Measurements from ENCODE around the gene PAGE2B. TPM values are rescaled to one million over a fixed set of nuclear protein-coding genes. Genes with fewer than 3 reads are reported as not detected.

Gene PAGE2B, protein sequence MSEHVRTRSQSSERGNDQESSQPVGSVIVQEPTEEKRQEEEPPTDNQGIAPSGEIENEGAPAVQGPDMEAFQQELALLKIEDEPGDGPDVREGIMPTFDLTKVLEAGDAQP
- 0.26 TPM in 1 of 2 replicates, not detected in the other for polyA plus RNA-seq (2013)

DNA sequence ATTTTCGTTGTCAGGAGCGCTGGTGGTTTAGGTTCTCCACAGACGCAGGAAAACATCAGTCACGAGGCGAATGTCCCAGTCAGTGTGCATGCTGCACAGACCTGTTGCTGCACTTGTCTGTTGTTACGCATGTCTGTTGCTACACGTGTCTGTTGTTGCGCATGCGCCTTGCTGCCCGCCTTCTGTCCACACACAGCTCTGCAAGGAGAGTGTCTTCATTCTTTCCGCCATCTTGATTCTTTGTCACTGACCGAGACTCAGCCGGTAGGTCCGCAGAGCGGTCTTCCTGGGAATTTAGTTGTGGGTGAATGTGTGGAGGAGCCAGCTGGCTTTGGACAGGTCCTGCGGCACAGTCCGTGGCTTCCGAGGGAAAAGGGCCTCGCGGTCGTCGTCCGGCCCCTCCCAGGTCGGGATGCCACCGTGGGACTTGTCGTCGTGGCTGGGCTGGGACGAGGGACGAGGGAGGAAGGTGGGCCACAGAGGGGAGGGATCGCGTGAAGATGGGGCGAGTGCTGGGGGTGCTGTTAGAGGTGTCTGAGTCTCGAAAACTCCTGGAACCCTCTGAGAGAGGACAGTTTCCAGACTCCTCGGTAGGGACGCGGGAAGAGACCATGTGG, at the start of gene PAGE2B:
Gene PAGE2B, plus strand, starts transcription at position 180 of the 617 bp plus-strand sequence. CDS start 1,012 bp downstream, outside the sequence.
- Histone ChIP-seq H3K36me3 (ENCODE audit: control insufficient read depth in 1 of 2, insufficient read depth in 2 of 2, low read length in 2 of 2) (no peaks in the 10 kb centered on the region), H3K79me2 (ENCODE audit: control insufficient read depth, insufficient read depth, low read length, poor library complexity) (no peaks in the 10 kb centered on the region), H3K4me2 (ENCODE audit: low read length) (no peak within 1 kb of the TSS), H4K91ac (ENCODE audit: low read depth, low read length) (no peak within 1 kb of the TSS), H3K27me3 (ENCODE audit: insufficient read depth, low read length) (no peaks in the 10 kb centered on the region), H2BK12ac (ENCODE audit: low read length) (no peak within 1 kb of the TSS), H3K9me3 (ENCODE audit: insufficient read depth, low read depth, low read length) (no peaks in the 10 kb centered on the region), H3K23ac (ENCODE audit: low read length) (no peak within 1 kb of the TSS), H3K18ac (ENCODE audit: low read length) (no peak within 1 kb of the TSS), H4K8ac (ENCODE audit: low read depth, low read length) (no peak within 1 kb of the TSS), H2BK5ac (ENCODE audit: low read depth, low read length, poor library complexity) (no peak within 1 kb of the TSS), H3K9ac (ENCODE audit: low read length) (no peak within 1 kb of the TSS), H3K4me1 (ENCODE audit: control insufficient read depth in 1 of 2, insufficient read depth in 2 of 2, low read length in 2 of 2) (no peaks in the 10 kb centered on the region), H3K4me3 (ENCODE audit: low read depth, low read length) (no peak within 1 kb of the TSS), H3K79me1 (ENCODE audit: low read length) (no peaks in the 10 kb centered on the region), H2BK120ac (ENCODE audit: insufficient read depth, low read length, poor library complexity) (no peak within 1 kb of the TSS), H3K4ac (ENCODE audit: low read depth, low read length) (no peak within 1 kb of the TSS), H3K14ac (ENCODE audit: low read length) (no peak within 1 kb of the TSS), H3K27ac (ENCODE audit: low read depth, low read length) (no peak within 1 kb of the TSS), H2AK5ac (ENCODE audit: low read length) (no peak within 1 kb of the TSS), H2AFZ (ENCODE audit: insufficient read depth, low read length, poor library complexity) (no peak within 1 kb of the TSS), H4K12ac (ENCODE audit: low read depth, low read length) (no peak within 1 kb of the TSS)
- DNase-seq, result no peak
- WGBS (ENCODE audit: extremely low coverage, insufficient coverage, insufficient read length), result no CpG with 5 or more reads among the region's 36 CpGs

GRCh38 chrX:55026143-55026542, 48.7 kb upstream of the PAGE2B start:
- H3K4me2 ChIP-seq (ENCODE audit: low read length), result no peak overlapping the region
- H4K12ac ChIP-seq (ENCODE audit: low read depth, low read length), result no peak overlapping the region
- no peak overlapping the region for H3K27ac ChIP-seq (ENCODE audit: low read depth, low read length)
- no peak overlapping the region for H2AK5ac ChIP-seq (ENCODE audit: low read length)
- H4K91ac ChIP-seq (ENCODE audit: low read depth, low read length), result no peak overlapping the region
- no peak overlapping the region for H2BK5ac ChIP-seq (ENCODE audit: low read depth, low read length, poor library complexity)
- no peak overlapping the region for H3K23ac ChIP-seq (ENCODE audit: low read length)
- no peaks in the 10 kb centered on the region for H3K4me1 ChIP-seq (ENCODE audit: control insufficient read depth in 1 of 2, insufficient read depth in 2 of 2, low read length in 2 of 2)
- H3K4me3 ChIP-seq (ENCODE audit: low read depth, low read length), result no peak overlapping the region
- no peaks in the 10 kb centered on the region for H3K79me1 ChIP-seq (ENCODE audit: low read length)
- H3K27me3 ChIP-seq (ENCODE audit: insufficient read depth, low read length), result no peaks in the 10 kb centered on the region
- H3K9me3 ChIP-seq (ENCODE audit: insufficient read depth, low read depth, low read length), result no peaks in the 10 kb centered on the region
- DNase-seq, result no peak
- H3K18ac ChIP-seq (ENCODE audit: low read length), result no peak overlapping the region
- H3K9ac ChIP-seq (ENCODE audit: low read length), result no peak overlapping the region
- no peak overlapping the region for H4K8ac ChIP-seq (ENCODE audit: low read depth, low read length)
- no peak overlapping the region for H2AFZ ChIP-seq (ENCODE audit: insufficient read depth, low read length, poor library complexity)
- H3K36me3 ChIP-seq (ENCODE audit: control insufficient read depth in 1 of 2, insufficient read depth in 2 of 2, low read length in 2 of 2), result no peaks in the 10 kb centered on the region
- H3K79me2 ChIP-seq (ENCODE audit: control insufficient read depth, insufficient read depth, low read length, poor library complexity), result no peaks in the 10 kb centered on the region
- H2BK120ac ChIP-seq (ENCODE audit: insufficient read depth, low read length, poor library complexity), result no peak overlapping the region
- no peak overlapping the region for H2BK12ac ChIP-seq (ENCODE audit: low read length)
- no peak overlapping the region for H3K4ac ChIP-seq (ENCODE audit: low read depth, low read length)
- H3K14ac ChIP-seq (ENCODE audit: low read length), result no peak overlapping the region

GRCh38 chrX:55026840-55027239, 48.0 kb upstream of the PAGE2B start:
- no peak overlapping the region for H4K91ac ChIP-seq (ENCODE audit: low read depth, low read length)
- H3K9ac ChIP-seq (ENCODE audit: low read length), result no peak overlapping the region
- H2BK12ac ChIP-seq (ENCODE audit: low read length), result no peak overlapping the region
- no peak overlapping the region for H4K8ac ChIP-seq (ENCODE audit: low read depth, low read length)
- no peaks in the 10 kb centered on the region for H3K4me1 ChIP-seq (ENCODE audit: control insufficient read depth in 1 of 2, insufficient read depth in 2 of 2, low read length in 2 of 2)
- DNase-seq, result no peak
- H3K4me2 ChIP-seq (ENCODE audit: low read length), result no peak overlapping the region
- no peaks in the 10 kb centered on the region for H3K36me3 ChIP-seq (ENCODE audit: control insufficient read depth in 1 of 2, insufficient read depth in 2 of 2, low read length in 2 of 2)
- no peak overlapping the region for H2AK5ac ChIP-seq (ENCODE audit: low read length)
- no peaks in the 10 kb centered on the region for H3K9me3 ChIP-seq (ENCODE audit: insufficient read depth, low read depth, low read length)
- H3K4me3 ChIP-seq (ENCODE audit: low read depth, low read length), result no peak overlapping the region
- H3K79me1 ChIP-seq (ENCODE audit: low read length), result no peaks in the 10 kb centered on the region
- no peak overlapping the region for H3K14ac ChIP-seq (ENCODE audit: low read length)
- WGBS (ENCODE audit: extremely low coverage, insufficient coverage, insufficient read length), result 100% methylated on average over 1 of the region's 2 CpGs
- no peak overlapping the region for H2BK5ac ChIP-seq (ENCODE audit: low read depth, low read length, poor library complexity)
- no peak overlapping the region for H3K23ac ChIP-seq (ENCODE audit: low read length)
- no peak overlapping the region for H3K4ac ChIP-seq (ENCODE audit: low read depth, low read length)
- no peaks in the 10 kb centered on the region for H3K27me3 ChIP-seq (ENCODE audit: insufficient read depth, low read length)
- no peak overlapping the region for H2BK120ac ChIP-seq (ENCODE audit: insufficient read depth, low read length, poor library complexity)
- H3K79me2 ChIP-seq (ENCODE audit: control insufficient read depth, insufficient read depth, low read length, poor library complexity), result no peaks in the 10 kb centered on the region
- H2AFZ ChIP-seq (ENCODE audit: insufficient read depth, low read length, poor library complexity), result no peak overlapping the region
- H3K27ac ChIP-seq (ENCODE audit: low read depth, low read length), result no peak overlapping the region
- H4K12ac ChIP-seq (ENCODE audit: low read depth, low read length), result no peak overlapping the region
- H3K18ac ChIP-seq (ENCODE audit: low read length), result no peak overlapping the region

DNA sequence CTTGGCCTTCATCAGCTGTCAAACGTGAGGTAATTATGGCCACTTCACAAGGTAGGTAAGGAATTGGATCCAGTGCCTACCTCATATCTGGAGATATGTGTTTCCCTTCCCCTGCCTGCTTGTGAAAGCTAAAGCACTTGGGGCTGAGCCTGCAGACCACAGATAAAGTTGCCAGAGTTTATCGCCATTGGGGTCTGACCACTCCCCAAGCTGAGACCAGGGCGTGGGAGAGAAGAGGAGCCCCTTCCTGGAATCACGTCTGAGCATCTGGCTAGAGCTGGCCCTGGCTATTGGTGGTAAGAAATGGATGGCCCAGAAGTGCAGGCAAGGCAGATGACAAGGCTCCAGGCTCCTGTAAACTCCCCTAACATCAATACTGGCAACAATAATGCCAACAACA, 46.8 kb upstream of the PAGE2B start:
- H3K9ac ChIP-seq (ENCODE audit: low read length), result no peak overlapping the region
- H3K79me1 ChIP-seq (ENCODE audit: low read length), result no peaks in the 10 kb centered on the region
- no peaks in the 10 kb centered on the region for H3K9me3 ChIP-seq (ENCODE audit: insufficient read depth, low read depth, low read length)
- H2BK5ac ChIP-seq (ENCODE audit: low read depth, low read length, poor library complexity), result no peak overlapping the region
- H4K12ac ChIP-seq (ENCODE audit: low read depth, low read length), result no peak overlapping the region
- no peaks in the 10 kb centered on the region for H3K27me3 ChIP-seq (ENCODE audit: insufficient read depth, low read length)
- no peak overlapping the region for H3K4ac ChIP-seq (ENCODE audit: low read depth, low read length)
- no peak overlapping the region for H4K8ac ChIP-seq (ENCODE audit: low read depth, low read length)
- H2BK120ac ChIP-seq (ENCODE audit: insufficient read depth, low read length, poor library complexity), result no peak overlapping the region
- no peak overlapping the region for H3K14ac ChIP-seq (ENCODE audit: low read length)
- no peak for DNase-seq
- no peak overlapping the region for H3K27ac ChIP-seq (ENCODE audit: low read depth, low read length)
- H2AFZ ChIP-seq (ENCODE audit: insufficient read depth, low read length, poor library complexity), result no peak overlapping the region
- H3K79me2 ChIP-seq (ENCODE audit: control insufficient read depth, insufficient read depth, low read length, poor library complexity), result no peaks in the 10 kb centered on the region
- H3K4me2 ChIP-seq (ENCODE audit: low read length), result no peak overlapping the region
- no peak overlapping the region for H3K4me3 ChIP-seq (ENCODE audit: low read depth, low read length)
- H4K91ac ChIP-seq (ENCODE audit: low read depth, low read length), result no peak overlapping the region
- H3K18ac ChIP-seq (ENCODE audit: low read length), result no peak overlapping the region
- H3K36me3 ChIP-seq (ENCODE audit: control insufficient read depth in 1 of 2, insufficient read depth in 2 of 2, low read length in 2 of 2), result no peaks in the 10 kb centered on the region
- no peak overlapping the region for H2BK12ac ChIP-seq (ENCODE audit: low read length)
- no peak overlapping the region for H2AK5ac ChIP-seq (ENCODE audit: low read length)
- WGBS (ENCODE audit: extremely low coverage, insufficient coverage, insufficient read length), result no CpG with 5 or more reads among the region's 4 CpGs
- no peaks in the 10 kb centered on the region for H3K4me1 ChIP-seq (ENCODE audit: control insufficient read depth in 1 of 2, insufficient read depth in 2 of 2, low read length in 2 of 2)
- H3K23ac ChIP-seq (ENCODE audit: low read length), result no peak overlapping the region
